ENCODE results near the gene MS4A14.

GRCh38 chr11:60348116-60348515 lies 48.1 kb upstream of the MS4A14 start:
- TF ChIP-seq CTCF (IDR thresholded peaks at IDR 0.05) (no peak), POLR2AphosphoS5 (IDR thresholded peaks at IDR 0.05) (no peak), EP300 (IDR thresholded peaks at IDR 0.05) (no peak), POLR2A (IDR thresholded peaks at IDR 0.05) (no peak)
